Mesenchymal stem cell (in vitro differentiated cells and primary cell): ENCODE data around the gene PRRC1.
A peak's percentile ranks its signal among the peaks of the same experiment; 100 is the strongest.
"Not testable (repeated sequence)": the region's sequence is repeated elsewhere in the genome, so short reads cannot be mapped to it uniquely, and the experiment has no call there.

ENCODE experiments used
- DNase-seq: peaks from one replicate; pipeline ENCODE4 v3.0.0-alpha.2; 2013
- H2AFZ ChIP-seq: one replicate; pipeline ENCODE4 v1.6.1; 2013; ENCODE audit warnings: low read depth, mild to moderate bottlenecking, control low read depth, inconsistent platforms, low read length, moderate library complexity
- H2AK5ac ChIP-seq: 2 replicates; pipeline ENCODE4 v1.6.1; 2013; ENCODE audit warnings: low read length, moderate library complexity, mild to moderate bottlenecking, inconsistent platforms; ENCODE audit not compliant: severe bottlenecking
- H2BK120ac ChIP-seq: one replicate; pipeline ENCODE4 v1.6.1; 2013; ENCODE audit warnings: low read depth, mild to moderate bottlenecking, inconsistent platforms, low read length, moderate library complexity
- H2BK12ac ChIP-seq, 2 experiments: one replicate each; pipeline ENCODE4 v1.6.1; 2013; ENCODE audit warnings: inconsistent platforms in 2 of 2, low read length in 2 of 2, mild to moderate bottlenecking in 2 of 2, moderate library complexity in 2 of 2, control low read depth in 1 of 2
- H2BK15ac ChIP-seq: one replicate; pipeline ENCODE4 v1.6.1; 2013; ENCODE audit warnings: mild to moderate bottlenecking, low read depth, inconsistent platforms; ENCODE audit not compliant: poor library complexity, severe bottlenecking
- H2BK5ac ChIP-seq: 2 replicates; pipeline ENCODE4 v1.6.1; 2013; ENCODE audit warnings: low read depth, mild to moderate bottlenecking, low read length, control low read depth, inconsistent platforms; ENCODE audit not compliant: poor library complexity, severe bottlenecking
- H3K14ac ChIP-seq, 2 experiments: one replicate each; pipeline ENCODE4 v1.6.1; 2013; ENCODE audit warnings: inconsistent platforms in 2 of 2, low read length in 2 of 2, control low read depth in 1 of 2, mild to moderate bottlenecking in 1 of 2, moderate library complexity in 1 of 2
- H3K18ac ChIP-seq, 2 experiments: one replicate each; pipeline ENCODE4 v1.6.1; 2013; ENCODE audit warnings: inconsistent platforms in 2 of 2, low read length in 2 of 2, control low read depth in 1 of 2, low read depth in 1 of 2, mild to moderate bottlenecking in 1 of 2
- H3K23ac ChIP-seq, 2 experiments: one replicate each; pipeline ENCODE4 v1.6.1; 2013; ENCODE audit warnings: inconsistent platforms in 2 of 2, low read length in 2 of 2, mild to moderate bottlenecking in 2 of 2, moderate library complexity in 2 of 2, control low read depth in 1 of 2
- H3K27ac ChIP-seq: 2 replicates; pipeline ENCODE4 v1.5.1; 2013; ENCODE audit warnings: mild to moderate bottlenecking, moderate library complexity, low read length, control low read depth, inconsistent platforms; ENCODE audit not compliant: poor library complexity, severe bottlenecking
- H3K27me3 ChIP-seq, 2 experiments: 2 replicates each; pipeline versions ENCODE4 v1.6.1 to v1.7.0; 2013; ENCODE audit warnings: low read length in 2 of 2, mild to moderate bottlenecking in 2 of 2, moderate library complexity in 2 of 2, control low read depth in 1 of 2, inconsistent platforms in 1 of 2; ENCODE audit not compliant: control insufficient read depth in 1 of 2, insufficient read depth in 1 of 2
- H3K36me3 ChIP-seq, 2 experiments: 2 replicates each; pipeline versions ENCODE4 v1.6.1 to v1.7.0; 2013; ENCODE audit warnings: low read length in 2 of 2, control low read depth in 1 of 2, inconsistent platforms in 1 of 2, low read depth in 1 of 2, mild to moderate bottlenecking in 1 of 2; ENCODE audit not compliant: insufficient read depth in 2 of 2, control insufficient read depth in 1 of 2
- H3K4ac ChIP-seq, 2 experiments: one replicate each; pipeline ENCODE4 v1.6.1; 2013; ENCODE audit warnings: inconsistent platforms in 2 of 2, low read length in 2 of 2, mild to moderate bottlenecking in 2 of 2, moderate library complexity in 2 of 2, control low read depth in 1 of 2, low read depth in 1 of 2
- H3K4me1 ChIP-seq: 2 replicates; pipeline ENCODE4 v1.6.1; 2013; ENCODE audit warnings: low read depth, low read length, control low read depth; ENCODE audit not compliant: control insufficient read depth, insufficient read depth
- H3K4me2 ChIP-seq: 2 replicates; pipeline ENCODE4 v1.6.1; 2013; ENCODE audit warnings: low read length, mild to moderate bottlenecking, inconsistent platforms; ENCODE audit not compliant: poor library complexity, severe bottlenecking
- H3K4me3 ChIP-seq, 2 experiments: 2 replicates each; pipeline versions ENCODE4 v1.5.1 to v1.7.0; 2013; ENCODE audit warnings: low read length in 2 of 2, mild to moderate bottlenecking in 2 of 2, control low read depth in 1 of 2, low read depth in 1 of 2; ENCODE audit not compliant: insufficient read depth in 1 of 2
- H3K79me1 ChIP-seq: replicated peaks from 2 replicates; pipeline ENCODE4 v1.6.1; 2013; ENCODE audit warnings: mild to moderate bottlenecking, control low read depth, low read length, inconsistent platforms; ENCODE audit not compliant: poor library complexity, severe bottlenecking
- H3K9ac ChIP-seq: 2 replicates; pipeline ENCODE4 v1.7.0; 2013; ENCODE audit warnings: mild to moderate bottlenecking, low read length, moderate library complexity
- H3K9me3 ChIP-seq: 2 replicates; pipeline ENCODE4 v1.7.0; 2013; ENCODE audit warnings: mild to moderate bottlenecking, low read length; ENCODE audit not compliant: control insufficient read depth
- H4K8ac ChIP-seq: one replicate; pipeline ENCODE4 v1.6.1; 2013; ENCODE audit warnings: inconsistent platforms, mild to moderate bottlenecking, low read length, moderate library complexity
- H4K91ac ChIP-seq: one replicate; pipeline ENCODE4 v1.6.1; 2013; ENCODE audit warnings: mild to moderate bottlenecking, low read length, inconsistent platforms
- WGBS: methylation state at CpG from one replicate; pipeline ENCODE4 v1.1.7; 2013; ENCODE audit warnings: mixed read lengths; 5-methylcytosine and 5-hydroxymethylcytosine counted together

Gene PRRC1

GRCh38 chr5:127525181-127525580 is 7.7 kb downstream of the PRRC1 start:
- peaks cover 5% of the 10 kb centered on the region for H3K9me3 ChIP-seq
- no peak overlapping the region for H2BK120ac ChIP-seq
- no peak overlapping the region for H2AK5ac ChIP-seq
- peaks cover 9% of the 10 kb centered on the region for H3K79me1 ChIP-seq
- no peaks in the 10 kb centered on the region for H3K4me1 ChIP-seq
- H3K18ac ChIP-seq: no peak overlapping the region
- H2BK12ac ChIP-seq: no peak overlapping the region
- no peak overlapping the region for H4K91ac ChIP-seq
- H3K27me3 ChIP-seq: no peaks in the 10 kb centered on the region
- peaks cover 17 to 96% of the 10 kb centered on the region in 2 experiments for H3K36me3 ChIP-seq
- H3K4me2 ChIP-seq: no peak overlapping the region
- no peak overlapping the region for H4K8ac ChIP-seq
- no peak overlapping the region for H3K4ac ChIP-seq
- H2AFZ ChIP-seq: no peak overlapping the region
- H3K9ac ChIP-seq: no peak overlapping the region
- H2BK5ac ChIP-seq: no peak overlapping the region
- no peak overlapping the region for H3K23ac ChIP-seq
- H2BK15ac ChIP-seq: no peak overlapping the region
- H3K4me3 ChIP-seq: no peak overlapping the region
- no peak for DNase-seq
- H3K14ac ChIP-seq: no peak overlapping the region
- no peak overlapping the region for H3K27ac ChIP-seq
- WGBS: no CpG with 5 or more reads among the region's 1 CpG

- Histone ChIP-seq H3K18ac (no peak overlapping the region), H3K4me1 (no peaks in the 10 kb centered on the region), H2BK12ac (no peak overlapping the region), H3K14ac (no peak overlapping the region), H3K9ac (no peak overlapping the region), H2AK5ac (no peak overlapping the region), H3K4ac (no peak overlapping the region), H2AFZ (no peak overlapping the region), H4K91ac (no peak overlapping the region), H3K4me2 (no peak overlapping the region), H3K36me3 (peaks cover 9 to 96% of the 10 kb centered on the region in 2 experiments), H2BK120ac (no peak overlapping the region), H2BK15ac (no peak overlapping the region), H3K27ac (no peak overlapping the region), H3K4me3 (no peak overlapping the region), H3K23ac (no peak overlapping the region), H3K79me1 (peaks cover 12% of the 10 kb centered on the region), H3K9me3 (no peaks in the 10 kb centered on the region), H3K27me3 (no peaks in the 10 kb centered on the region), H4K8ac (no peak overlapping the region), H2BK5ac (no peak overlapping the region)
- WGBS: 90% methylated on average over 2 of the region's 5 CpGs
- no peak for DNase-seq
These were observed 12.7 kb downstream of the PRRC1 start for GRCh38 chr5:127529904-127530682.

DNA sequence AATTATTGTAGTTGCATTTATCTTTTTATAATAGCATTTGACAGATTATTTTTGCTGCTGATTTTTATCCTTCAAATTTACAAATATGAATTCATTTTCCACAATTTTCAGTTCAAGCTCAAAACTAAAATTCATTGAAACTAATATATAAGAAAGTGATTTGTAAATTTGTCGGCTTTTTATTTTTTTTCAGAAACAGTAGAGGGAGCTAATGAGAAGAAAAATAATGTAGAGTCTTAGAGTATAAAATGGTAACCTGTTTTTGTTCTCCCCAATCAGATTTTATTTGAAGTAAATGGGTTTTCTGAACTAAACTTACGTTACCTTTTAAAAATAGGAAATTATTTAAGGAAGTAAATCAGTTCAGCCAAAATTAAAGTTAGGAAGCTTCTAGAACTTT is 19.2 kb downstream of the PRRC1 start:
- Histone ChIP-seq H2BK15ac (no peak overlapping the region), H3K4ac (no peak overlapping the region), H4K91ac (no peak overlapping the region), H3K9me3 (peaks cover 12% of the 10 kb centered on the region), H3K27me3 (no peaks in the 10 kb centered on the region), H3K36me3 (peaks cover 6 to 86% of the 10 kb centered on the region in 2 experiments), H3K14ac (no peak overlapping the region), H2AFZ (no peak overlapping the region), H3K4me2 (no peak overlapping the region), H4K8ac (no peak overlapping the region), H3K4me1 (no peaks in the 10 kb centered on the region), H2BK120ac (no peak overlapping the region), H3K79me1 (peaks cover 4% of the 10 kb centered on the region), H3K18ac (no peak overlapping the region), H3K27ac (no peak overlapping the region), H3K9ac (no peak overlapping the region), H3K23ac (no peak overlapping the region), H2BK12ac (no peak overlapping the region), H2AK5ac (no peak overlapping the region), H2BK5ac (no peak overlapping the region), H3K4me3 (no peak overlapping the region)
- DNase-seq: peak; percentile 21
- WGBS: 100% methylated on average over 1 of the region's 2 CpGs

DNA sequence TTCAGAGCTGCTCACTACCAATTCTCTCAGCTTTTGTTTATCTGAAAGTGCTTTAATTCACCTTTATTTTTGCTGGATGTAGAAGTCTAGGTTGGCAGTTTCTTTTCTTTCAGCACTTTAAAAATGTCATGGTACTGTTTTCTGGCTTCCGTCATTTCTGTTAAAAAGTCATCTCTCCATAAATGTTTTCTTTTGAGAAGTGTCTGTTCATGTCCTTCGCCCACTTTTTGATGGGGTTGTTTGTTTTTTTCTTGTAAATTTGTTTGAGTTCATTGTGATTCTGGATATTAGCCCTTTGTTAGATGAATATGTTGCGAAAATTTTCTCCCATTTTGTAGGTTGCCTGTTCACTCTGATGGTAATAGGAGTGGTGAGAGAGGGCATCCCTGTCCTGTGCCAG is 23.1 kb downstream of the PRRC1 start:
- H3K79me1 ChIP-seq, H2BK12ac ChIP-seq, H4K8ac ChIP-seq, H3K4me1 ChIP-seq, H4K91ac ChIP-seq, H3K27ac ChIP-seq, H2BK120ac ChIP-seq, H2AFZ ChIP-seq, H3K9ac ChIP-seq, H2BK5ac ChIP-seq, H3K23ac ChIP-seq, H3K14ac ChIP-seq, H2BK15ac ChIP-seq, H2AK5ac ChIP-seq, H3K4ac ChIP-seq, H3K4me2 ChIP-seq, H3K4me3 ChIP-seq, DNase-seq, H3K18ac ChIP-seq, H3K27me3 ChIP-seq: not testable (repeated sequence)
- Histone ChIP-seq H3K9me3 (peaks cover 12% of the 10 kb centered on the region), H3K36me3 (peaks cover 10 to 50% of the 10 kb centered on the region in 2 experiments)
- WGBS: 97% methylated on average over 3 of the region's 3 CpGs
